HG02970 (cell line): ENCODE data around the gene DOK6.
"Not testable (repeated sequence)": the region's sequence is repeated elsewhere in the genome, so short reads cannot be mapped to it uniquely, and the experiment has no call there.

Experiments
- ATAC-seq: cut with Tn5 transposase; IDR thresholded peaks from one replicate; pipeline ENCODE4 v1.9.1; 2021; ENCODE audit warnings: mild to moderate bottlenecking, moderate library complexity, moderate number of reproducible peaks; ENCODE audit not compliant: unreplicated experiment, low FRiP score

Gene DOK6

DNA sequence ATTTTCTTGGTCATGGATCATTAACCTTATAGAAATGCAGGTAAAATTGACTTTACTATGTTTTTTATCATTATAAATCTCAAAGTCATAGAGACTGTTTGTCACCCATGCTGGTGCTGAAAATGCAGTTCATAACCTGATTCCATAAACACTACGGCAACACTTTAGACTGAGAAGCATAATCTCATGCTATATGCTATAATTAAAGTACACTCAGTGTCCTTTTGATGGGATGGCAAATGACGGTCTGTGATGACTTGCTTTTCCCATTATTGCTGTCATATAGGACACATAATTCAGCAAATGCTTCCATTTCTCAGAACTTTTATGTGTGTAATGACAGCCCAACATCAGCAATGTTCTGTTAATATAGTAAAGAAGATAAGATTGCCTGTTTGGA, 384.1 kb downstream of the DOK6 start:
- ATAC-seq = no peak

DNA sequence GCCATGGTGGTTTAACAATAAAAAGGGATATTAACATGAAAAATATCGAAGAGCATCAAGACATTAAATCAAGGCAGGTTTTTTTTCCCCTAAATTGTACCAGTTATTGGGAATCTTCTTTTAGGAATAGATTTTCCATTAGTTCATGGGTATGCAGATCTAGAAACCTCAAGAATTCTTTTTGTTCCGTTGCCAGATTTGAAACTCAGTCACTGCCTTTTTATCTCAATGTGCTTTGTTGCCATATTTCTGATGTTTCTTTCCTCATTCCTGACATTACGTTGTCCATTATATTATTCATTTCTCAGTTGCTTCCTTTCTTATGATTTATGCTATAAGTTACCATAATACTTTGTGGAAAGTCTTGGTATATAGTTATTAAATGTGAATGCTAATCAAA, 384.8 kb downstream of the DOK6 start:
- ATAC-seq = no peak

DNA sequence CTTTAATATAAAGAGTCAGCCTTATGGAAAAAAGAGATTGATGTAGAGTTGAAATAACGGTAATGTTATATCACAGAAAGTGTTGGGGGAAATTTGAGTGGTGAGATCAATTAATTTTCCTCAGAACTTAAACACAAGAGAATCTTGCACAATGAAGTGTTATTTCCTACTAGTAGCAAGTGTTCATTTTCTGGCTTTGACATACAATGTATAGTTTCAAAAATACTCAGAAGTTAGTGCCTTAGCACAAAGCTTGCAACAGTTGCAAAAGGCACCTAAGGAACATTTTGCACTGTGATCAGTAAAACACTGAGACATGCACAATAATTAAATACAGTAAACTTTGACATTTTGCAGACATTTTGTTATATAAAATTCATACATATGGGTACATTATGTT, 385.7 kb downstream of the DOK6 start:
- no peak for ATAC-seq

DNA sequence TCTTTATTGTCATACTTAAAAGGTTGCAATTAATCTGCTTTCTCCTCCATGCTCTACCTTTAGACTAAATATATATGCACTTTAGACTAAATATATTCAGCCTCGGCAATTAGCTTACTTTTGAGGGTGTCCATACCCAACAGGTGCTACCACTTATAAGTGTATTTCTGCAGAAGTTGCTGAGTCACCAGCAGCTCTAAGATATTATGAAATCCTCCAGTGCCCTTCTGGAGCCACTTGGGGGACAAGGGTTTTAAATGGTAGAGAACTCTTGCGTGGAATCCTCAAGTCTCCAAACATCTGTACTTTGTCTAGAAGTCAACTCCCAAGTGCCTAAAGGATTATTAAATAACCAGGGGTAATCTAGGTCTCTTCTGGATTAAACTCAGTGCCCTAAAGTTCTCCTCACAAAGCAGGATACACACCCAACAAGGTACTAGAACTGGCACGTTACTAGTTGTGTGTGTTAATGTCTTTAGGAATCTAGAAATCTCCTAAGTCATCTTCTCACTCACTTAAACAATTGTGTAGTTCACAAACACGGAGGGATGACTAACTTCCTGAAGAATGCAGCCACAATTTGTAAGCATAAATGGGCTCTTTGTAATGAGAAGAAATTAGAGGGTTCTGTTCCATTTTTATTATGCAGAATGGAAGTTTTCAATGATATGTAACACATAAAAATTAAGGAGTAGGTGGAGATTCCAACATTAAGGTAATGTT, 387.3 kb downstream of the DOK6 start:
- no peak for ATAC-seq

DNA sequence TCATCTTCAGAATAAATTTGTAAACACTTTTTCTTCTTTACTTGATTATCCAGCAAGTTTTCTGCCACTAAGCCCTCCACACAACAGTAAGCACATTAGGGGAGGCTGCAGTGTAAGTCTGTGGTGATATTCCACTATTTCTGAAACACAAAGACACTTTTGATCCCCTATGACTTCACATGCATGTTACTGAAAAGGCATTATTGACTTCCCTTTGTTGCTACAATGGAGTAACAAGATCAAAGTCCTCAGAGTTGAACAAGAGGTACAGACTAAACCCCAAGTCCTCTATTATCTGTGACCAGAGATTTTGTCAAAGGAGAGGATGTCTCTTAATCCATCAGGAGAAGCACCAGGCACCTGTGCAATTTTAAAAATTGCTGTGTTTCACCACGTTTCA, 389.1 kb downstream of the DOK6 start:
- ATAC-seq = no peak

GRCh38 chr18:69790649-69791048, 390.0 kb downstream of the DOK6 start:
- no peak for ATAC-seq

GRCh38 chr18:69795791-69796190, 395.1 kb downstream of the DOK6 start:
- ATAC-seq = no peak

- ATAC-seq = no peak
These were observed 404.3 kb downstream of the DOK6 start for GRCh38 chr18:69804776-69805501.

DNA sequence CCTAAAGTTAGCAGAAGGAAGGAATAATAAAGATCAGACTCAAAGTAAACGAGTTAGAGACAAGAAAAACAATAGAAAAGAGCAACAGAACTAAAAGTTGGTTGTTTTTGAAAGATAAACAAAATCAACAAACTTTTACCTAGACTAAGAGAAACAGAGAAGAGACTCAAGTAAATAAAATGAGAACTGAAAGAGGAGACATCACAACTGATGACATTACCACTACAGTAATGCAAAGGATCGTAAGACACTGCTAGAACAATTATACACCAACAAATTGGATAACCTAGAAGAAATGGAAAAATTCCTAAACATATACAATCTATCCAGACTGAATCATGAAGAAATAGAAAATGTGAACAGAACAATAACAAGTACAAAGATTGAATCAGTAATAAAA, 407.7 kb downstream of the DOK6 start:
- ATAC-seq = no peak

GRCh38 chr18:69813559-69813958, 412.9 kb downstream of the DOK6 start:
- no peak for ATAC-seq

- ATAC-seq = no peak
These were observed 414.2 kb downstream of the DOK6 start for GRCh38 chr18:69814861-69815385.

DNA sequence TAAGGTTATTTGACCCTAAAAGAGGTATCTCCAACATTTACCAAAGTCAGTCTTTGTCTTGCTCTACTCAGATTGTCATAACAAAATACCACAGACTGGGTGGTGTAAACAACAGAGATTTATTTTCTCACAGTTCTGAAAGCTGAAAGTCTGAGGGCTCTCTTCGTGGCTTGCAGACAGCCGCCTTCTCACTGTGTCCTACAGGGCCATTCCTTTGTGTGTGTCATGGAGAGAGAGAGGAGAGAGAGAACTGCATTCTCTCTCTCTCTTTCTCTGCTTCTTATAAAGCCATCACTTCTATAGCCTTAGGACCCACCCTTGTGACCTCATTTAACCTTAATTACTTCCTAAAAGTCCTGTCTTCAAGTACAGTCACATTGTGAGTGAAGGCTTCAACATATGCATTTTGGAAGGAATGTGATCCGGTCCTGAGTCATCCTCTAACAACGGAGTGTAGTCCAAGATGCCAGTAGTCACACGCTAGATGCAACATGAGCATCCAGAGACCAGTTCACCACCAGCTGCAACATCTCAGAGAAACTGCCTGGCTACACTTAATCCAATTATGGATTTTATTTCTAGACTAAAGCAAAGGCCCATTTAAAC, 416.8 kb downstream of the DOK6 start:
- ATAC-seq = no peak

DNA sequence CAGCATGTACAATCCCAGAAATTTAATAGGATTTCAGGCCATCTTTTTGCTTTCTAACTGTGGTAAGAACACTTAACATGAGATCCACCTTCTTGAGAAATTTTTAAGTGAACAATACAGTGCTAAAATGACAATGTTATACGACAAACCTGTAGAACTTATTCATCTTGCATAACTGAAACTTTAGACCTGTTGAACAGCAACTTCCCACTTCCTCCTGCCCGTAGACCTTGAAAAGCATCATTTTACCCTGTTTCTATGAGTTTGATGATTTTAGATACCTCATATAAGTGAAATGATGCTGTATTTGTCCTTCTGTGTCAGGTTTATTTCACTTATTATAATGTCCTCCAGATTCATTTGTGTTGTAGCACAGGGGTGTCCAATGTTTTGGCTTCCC, 418.8 kb downstream of the DOK6 start:
- no peak for ATAC-seq

GRCh38 chr18:69820538-69820937, 419.9 kb downstream of the DOK6 start:
- no peak for ATAC-seq

- ATAC-seq = no peak
These were observed 429.5 kb downstream of the DOK6 start for GRCh38 chr18:69830189-69830588.

GRCh38 chr18:69834980-69835379, 434.3 kb downstream of the DOK6 start:
- not testable (repeated sequence) for ATAC-seq

DNA sequence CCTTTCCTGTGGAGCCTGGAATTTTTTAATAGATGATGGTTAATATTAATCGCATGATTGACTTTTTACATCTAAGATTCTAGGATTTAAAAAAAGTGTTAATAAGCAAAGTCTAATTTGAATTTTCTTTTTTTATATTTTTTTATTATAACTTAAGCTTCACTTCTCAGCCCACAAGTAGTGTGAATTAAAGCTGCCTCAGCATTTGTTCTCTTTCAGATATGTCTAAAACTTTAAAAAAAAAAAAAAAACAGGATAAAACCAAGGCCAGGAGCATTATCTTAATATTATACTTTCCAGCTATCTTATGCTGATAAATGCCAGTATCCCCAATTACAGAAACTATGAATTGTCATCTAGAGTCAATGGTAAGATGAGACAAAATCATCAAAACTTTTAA, 437.3 kb downstream of the DOK6 start:
- no peak for ATAC-seq

GRCh38 chr18:69838620-69839411, 438.1 kb downstream of the DOK6 start:
- ATAC-seq = no peak

DNA sequence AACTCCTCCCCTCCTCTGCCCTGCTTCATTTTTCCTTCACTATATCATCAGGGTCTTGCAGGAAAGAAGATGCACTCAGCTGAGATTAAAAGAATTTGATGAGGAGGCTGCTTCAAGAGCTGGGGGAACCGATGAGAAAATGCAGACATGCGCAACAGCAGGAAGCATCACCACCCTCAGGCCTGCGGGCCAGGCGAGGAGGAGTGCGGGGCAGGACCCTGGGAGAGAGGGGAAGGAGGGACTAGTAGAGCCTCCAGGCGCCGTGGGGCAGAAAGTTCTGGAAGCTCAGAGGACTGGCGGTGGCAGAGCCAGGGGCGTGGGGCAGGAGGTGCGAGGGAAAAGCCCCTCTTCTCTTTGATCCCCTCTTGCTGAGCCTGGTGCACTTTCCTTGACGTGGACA, 438.8 kb downstream of the DOK6 start:
- ATAC-seq = no peak

- ATAC-seq = no peak
These were observed 439.3 kb downstream of the DOK6 start for GRCh38 chr18:69840001-69840400.

- no peak for ATAC-seq
These were observed 439.8 kb downstream of the DOK6 start for GRCh38 chr18:69840445-69840844.
